Activated CD4-positive, alpha-beta T cell treated with anti-CD3 and anti-CD28 coated beads for 48 hours (primary cell): ENCODE results near the gene ATAD2B.

Experiments used
- DNase-seq: peaks from one replicate; pipeline ENCODE4 v3.0.0-alpha.2; 2020

ATAD2B gene

GRCh38 chr2:23905155-23905554 is 21.8 kb downstream of the ATAD2B start:
- no peak for DNase-seq

- DNase-seq, result no peak
These were observed 22.2 kb downstream of the ATAD2B start for GRCh38 chr2:23904692-23905091.

DNA sequence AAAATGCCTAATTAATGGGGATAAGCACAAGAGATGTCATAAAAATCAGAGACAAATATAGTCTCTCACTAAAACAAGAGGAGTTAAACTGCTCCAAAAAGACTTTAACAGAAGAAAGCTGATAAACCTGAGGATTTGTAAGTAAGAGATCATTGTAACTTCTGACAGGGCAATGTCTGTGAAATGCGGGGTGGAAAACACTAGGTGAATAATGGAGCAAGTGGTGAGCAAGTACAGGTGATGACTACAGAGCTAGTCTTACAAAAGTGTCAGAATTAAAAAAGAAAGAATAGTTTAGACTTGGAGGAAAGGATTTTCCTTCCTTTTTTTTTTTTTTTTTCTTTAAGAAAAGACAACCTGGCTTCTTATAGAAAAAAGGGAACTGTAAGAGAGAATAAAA is 22.7 kb downstream of the ATAD2B start:
- no peak for DNase-seq

- no peak for DNase-seq
These were observed 23.9 kb downstream of the ATAD2B start for GRCh38 chr2:23903034-23903433.

- no peak for DNase-seq
These were observed 24.7 kb downstream of the ATAD2B start for GRCh38 chr2:23901966-23902846.

DNA sequence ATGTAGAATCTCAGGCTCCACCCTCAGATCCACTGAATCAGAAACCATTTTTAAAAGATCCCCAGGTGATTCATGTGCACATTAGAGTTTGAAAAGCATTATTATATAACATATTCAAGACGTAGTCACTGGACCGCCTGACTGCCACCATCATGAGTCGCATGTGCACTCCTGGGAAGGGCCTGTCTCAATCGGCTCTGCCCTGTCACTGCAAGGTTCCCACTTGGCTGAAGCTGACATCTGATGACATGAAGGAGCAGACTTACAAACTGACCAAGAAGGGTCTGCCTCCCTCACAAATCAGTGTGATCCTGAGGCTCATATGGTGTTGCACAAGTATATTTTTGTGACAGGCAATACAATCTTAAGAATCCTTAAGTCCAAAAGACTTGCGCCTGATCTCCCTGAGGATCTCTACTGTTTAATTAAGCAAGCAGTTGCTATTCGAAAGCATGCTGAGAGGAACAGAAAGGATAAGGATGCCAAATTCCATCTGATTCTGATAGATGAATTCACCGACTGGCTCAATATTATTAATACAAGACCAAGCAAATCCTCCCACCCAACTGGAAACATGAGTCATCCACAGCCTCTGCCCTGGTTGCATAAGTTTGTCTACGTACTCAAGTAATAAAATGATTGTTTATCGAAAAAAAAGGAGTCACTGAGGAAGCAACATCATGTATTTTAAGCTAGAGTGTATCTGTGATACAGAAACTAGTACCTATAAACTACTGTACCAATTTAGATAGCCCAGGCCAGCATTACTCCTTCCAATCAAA is 26.2 kb downstream of the ATAD2B start:
- no peak for DNase-seq

DNA sequence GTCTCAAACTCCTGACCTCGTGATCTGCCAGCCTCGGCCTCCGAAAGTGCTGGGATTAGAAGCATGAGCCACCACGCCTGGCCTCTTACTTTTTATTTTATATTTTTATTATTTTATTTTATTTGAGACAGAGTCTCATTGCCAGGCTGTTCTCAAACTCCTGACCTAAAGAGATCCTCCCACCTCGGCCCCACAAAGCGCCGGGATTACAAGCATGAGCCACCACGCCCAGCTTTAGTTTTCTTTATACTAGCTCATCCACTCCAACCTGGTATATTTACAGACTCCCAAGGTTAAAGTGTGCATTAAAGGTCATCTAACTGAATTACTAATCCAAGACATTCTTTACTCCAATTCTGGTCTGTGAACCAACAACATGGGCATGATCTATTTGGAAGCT is 26.8 kb downstream of the ATAD2B start:
- DNase-seq, result no peak

DNA sequence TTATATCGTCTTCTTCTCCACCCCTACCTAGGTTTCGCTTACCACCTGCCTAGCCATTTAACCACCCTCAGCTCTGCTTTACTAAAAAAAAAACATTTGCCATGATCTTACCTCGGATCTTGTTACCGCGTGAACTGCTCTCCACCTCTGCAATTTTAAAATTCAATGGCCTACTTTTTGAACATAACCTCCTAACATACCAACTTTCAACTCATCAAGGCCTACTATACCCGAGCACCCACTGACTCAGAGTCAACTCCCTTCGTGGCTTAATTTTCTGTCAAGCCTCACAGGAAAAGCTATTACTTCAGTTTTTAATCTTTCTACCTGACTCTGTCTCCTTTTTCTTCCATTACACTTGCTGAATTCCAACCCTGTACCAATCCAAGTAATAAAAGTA is 55.7 kb downstream of the ATAD2B start:
- DNase-seq, result no peak

GRCh38 chr2:23867449-23867848 is 59.5 kb downstream of the ATAD2B start:
- DNase-seq, result no peak

GRCh38 chr2:23862716-23863426 is 64.1 kb downstream of the ATAD2B start:
- DNase-seq, result no peak

- DNase-seq, result no peak
These were observed 65.0 kb downstream of the ATAD2B start for GRCh38 chr2:23861952-23862351.

DNA sequence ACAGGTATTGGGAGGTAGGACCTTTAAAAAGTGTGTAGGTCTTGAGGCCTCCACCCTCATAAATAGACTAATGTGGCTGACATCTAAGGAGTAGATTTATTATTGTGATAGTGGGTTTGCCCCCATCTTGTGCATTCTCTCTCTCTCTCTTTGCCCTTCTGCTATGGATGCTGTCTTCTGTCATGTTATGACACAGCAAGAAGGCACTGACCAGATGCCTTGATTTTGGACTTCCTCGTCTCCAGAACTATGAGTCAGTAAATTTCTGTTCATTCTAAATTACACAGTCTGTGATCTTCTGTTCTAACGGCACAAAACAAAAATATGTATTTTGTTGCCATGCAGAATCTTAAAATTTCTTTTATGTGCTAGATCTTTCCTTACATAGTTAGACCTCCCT is 66.9 kb downstream of the ATAD2B start:
- DNase-seq, result no peak

DNA sequence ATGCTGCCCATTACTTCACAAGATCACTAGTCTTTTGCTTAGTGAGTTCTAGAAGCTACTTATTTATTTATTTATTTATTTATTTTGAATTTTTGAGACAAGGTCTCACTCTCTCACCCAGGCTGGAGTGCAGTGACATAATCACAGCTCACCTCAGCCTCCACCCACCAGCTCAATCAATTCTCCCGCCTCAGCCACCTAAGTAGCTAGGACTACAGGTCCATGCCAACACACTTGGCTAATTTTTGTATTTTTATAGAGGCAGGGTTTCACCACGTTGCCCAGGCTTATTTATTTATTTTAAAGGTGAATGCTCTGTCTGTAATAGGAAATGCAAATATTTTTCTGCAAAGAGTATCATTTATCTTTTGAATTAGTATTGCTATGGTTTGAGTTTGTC is 67.7 kb downstream of the ATAD2B start:
- DNase-seq, result no peak

DNA sequence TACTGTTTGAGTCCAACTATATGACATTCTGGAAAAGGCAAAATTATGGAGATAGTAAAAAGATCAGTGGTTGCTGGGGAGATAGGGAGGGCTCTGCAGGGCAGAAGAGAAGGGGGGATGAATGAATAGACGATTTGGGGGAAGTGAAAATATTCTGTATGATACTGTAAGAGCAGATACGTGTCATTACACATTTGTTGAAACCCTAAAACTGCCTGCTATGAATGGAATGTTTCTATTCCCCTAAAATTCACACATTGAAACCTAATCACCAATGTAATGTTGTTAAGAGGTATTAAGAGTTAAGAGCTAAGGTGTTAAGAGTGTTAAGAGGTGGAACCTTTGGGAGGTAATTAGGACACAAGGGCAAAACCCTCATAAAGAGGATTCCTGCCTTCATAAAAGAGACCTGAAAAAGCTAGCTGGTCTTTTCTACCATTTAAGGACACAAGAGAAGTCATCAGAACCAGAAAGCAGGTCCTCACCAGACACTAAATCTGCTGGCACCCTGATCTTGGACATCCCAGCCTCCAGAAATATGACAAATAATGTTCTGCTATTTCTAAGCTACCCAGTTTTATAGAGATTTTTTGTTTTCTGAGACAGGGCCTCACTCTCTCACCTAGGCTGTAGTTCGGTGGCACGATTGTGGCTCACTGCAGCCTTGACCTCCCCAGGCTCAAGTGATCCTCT is 76.2 kb downstream of the ATAD2B start:
- DNase-seq, result no peak

DNA sequence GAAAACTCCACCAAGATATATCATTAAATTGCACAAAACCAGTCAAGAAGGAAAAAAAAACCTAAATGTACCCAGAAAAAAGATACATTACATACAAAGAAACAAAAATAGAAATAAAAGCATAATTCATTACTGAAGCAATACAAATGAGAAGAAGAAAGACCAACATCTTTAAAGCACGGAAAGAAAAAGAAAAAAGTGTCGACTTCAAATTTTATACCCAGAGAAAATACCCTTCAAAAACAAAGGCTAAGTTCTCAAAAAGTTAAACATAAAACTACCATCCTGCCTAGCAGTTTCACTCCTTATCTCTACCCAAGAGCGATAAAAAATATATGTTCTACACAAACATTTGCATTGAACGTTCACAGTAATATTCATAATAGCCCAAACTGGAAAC is 82.0 kb downstream of the ATAD2B start:
- no peak for DNase-seq

DNA sequence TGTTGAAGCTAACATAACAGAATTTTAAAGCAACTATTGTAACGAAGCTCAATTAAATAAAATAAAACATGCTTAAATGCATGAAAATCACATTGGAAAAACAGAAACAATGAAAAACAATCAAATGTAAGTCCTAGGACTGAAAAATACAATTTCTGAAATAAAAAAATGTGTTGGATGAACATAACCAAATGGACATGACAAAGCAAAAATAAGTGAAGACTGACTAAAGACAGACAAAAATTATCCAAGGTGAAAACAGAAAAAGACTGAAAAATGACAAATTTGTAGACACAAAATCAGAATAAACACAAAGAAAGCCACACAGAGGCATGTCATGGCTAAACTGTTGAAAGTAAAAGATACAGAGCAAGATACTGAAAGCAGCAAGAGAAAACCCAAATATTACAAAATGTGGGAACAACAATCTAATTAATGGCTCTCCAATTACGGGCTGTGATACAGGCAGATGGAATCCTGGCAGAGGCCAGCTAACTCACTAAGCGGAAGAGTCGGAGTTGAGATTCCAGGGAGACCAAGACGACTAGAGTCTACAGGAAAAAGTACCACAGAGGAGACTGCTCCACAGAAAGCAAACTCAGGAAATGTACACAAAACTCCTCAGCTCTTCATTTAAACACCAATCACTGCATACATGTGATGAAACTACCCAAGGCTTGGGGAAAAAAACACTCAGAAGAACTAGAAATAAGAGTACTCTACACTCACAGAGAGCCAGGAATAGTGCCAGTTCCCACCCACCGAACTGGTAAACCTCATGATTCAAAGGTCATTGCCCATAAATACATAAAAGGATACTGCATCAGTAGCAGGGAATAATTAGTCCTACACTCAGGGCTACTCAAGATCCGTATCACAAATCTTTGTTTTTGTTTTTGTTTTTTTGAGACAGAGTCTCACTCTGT is 83.6 kb downstream of the ATAD2B start:
- DNase-seq, result no peak

DNA sequence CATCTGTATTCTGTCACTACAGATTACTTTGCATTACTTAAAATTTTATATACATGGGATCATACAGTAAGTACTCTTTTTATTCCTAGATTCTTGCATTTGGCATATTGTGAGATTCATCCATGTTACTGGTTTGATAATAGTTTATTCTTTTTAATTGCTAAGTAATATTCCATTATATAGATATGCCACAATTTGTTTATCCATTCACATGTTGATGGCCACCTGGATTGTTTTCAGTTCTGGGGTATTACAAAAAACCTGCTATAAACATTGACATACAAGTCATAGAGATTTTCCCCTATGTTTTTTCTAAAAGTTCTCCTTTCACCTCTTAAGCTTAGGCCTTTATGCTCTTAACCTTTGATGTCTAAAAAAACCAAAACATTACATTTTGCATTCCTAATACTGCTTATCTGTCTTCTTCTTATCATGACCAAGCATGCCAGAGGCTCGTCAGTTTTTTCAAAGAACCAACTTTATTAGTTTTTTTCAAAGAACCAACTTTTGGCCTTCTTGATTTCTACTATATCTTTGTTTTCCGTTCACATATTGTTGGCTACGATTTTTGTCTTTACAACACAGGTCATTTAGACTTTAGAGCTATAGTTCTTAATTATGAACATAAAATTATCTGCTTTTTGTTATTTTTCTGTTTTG is 86.9 kb downstream of the ATAD2B start:
- no peak for DNase-seq

GRCh38 chr2:23838996-23839395 is 87.9 kb downstream of the ATAD2B start:
- no peak for DNase-seq

GRCh38 chr2:23838581-23838980 is 88.3 kb downstream of the ATAD2B start:
- DNase-seq, result no peak

GRCh38 chr2:23837871-23838270 is 89.1 kb downstream of the ATAD2B start:
- no peak for DNase-seq

DNA sequence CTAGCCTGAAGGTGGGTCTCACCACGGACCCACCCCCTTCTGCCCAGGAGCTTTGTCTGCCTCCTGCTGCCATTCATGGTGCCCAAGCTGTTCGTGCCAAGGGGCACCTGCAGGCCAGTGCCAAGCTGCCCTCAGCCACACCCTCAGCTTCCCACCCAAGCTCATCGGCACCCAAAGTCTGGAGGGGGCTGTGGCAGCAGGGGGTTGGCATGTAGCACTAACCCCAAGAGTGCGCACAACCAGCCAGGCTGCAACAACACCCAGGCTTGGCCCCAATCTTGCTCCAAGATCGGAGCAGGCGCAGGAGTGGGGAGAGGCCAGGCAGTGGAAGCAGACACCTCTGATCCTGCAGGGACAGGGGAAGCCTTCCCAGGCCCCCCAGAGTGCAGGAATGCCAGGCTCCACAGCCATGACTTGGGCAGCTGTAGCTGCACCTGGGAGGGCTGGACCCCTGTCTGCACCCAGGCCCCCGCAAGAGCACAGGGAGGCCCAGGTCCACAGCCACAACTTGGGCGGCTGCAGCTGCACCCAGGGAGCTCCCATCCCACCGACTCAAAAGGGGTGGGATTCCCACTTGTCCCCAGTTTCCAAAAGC is 89.9 kb downstream of the ATAD2B start:
- no peak for DNase-seq
